Activated naive CD4-positive, alpha-beta T cell treated with anti-CD3 and anti-CD28 coated beads, Interleukin-2, amount 10 ng/mL, durations not matched to agents 7 days and 5 days (primary cell): Measurements from ENCODE around the gene CADM3.

Experiments
- CTCF ChIA-PET: fragments of 350-600 bp; sonication (Branson Sonifier 250); formaldehyde crosslinking; loops from one replicate; lab custom pipeline; 2021; ENCODE audit warnings: antibody characterized with exemption; lab: Charles Lee
- DNase-seq: peaks from one replicate; pipeline ENCODE4 v3.0.0-alpha.2; 2020
- H3K27ac Mint-ChIP-seq: one replicate; pipeline ENCODE4 v1.8.0; 2021; ENCODE audit warnings: mild to moderate bottlenecking, moderate library complexity, mixed read lengths
- H3K27me3 Mint-ChIP-seq: one replicate; pipeline ENCODE4 v1.8.0; 2021; ENCODE audit warnings: mild to moderate bottlenecking, mixed read lengths
- H3K36me3 Mint-ChIP-seq: one replicate; pipeline ENCODE4 v1.8.0; 2021; ENCODE audit warnings: mixed read lengths
- H3K4me1 Mint-ChIP-seq: one replicate; pipeline ENCODE4 v1.8.0; 2021; ENCODE audit warnings: mixed read lengths
- H3K4me3 Mint-ChIP-seq: one replicate; pipeline ENCODE4 v1.8.0; 2021; ENCODE audit warnings: mild to moderate bottlenecking, moderate library complexity, mixed read lengths
- H3K9me3 Mint-ChIP-seq: one replicate; pipeline ENCODE4 v1.8.0; 2021; ENCODE audit warnings: mixed read lengths

Gene CADM3

GRCh38 chr1:159171254-159171687 is at the start of gene CADM3:
CADM3 (plus strand) TSS chr1:159171615; CDS start chr1:159171766, 151 bp downstream.
- Mint-ChIP-seq H3K27me3 (peaks cover 62% of the 10 kb centered on the region), H3K4me1 (peaks cover 2% of the 10 kb centered on the region), H3K4me3 (no peak within 1 kb of the TSS), H3K9me3 (no peaks in the 10 kb centered on the region), H3K36me3 (no peaks in the 10 kb centered on the region), H3K27ac (no peak within 1 kb of the TSS)
- DNase-seq = no peak
- CTCF ChIA-PET = no interaction called here

GRCh38 chr1:159122005-159122621 is 49.3 kb upstream of the CADM3 start:
- Mint-ChIP-seq H3K4me3 (no peak overlapping the region), H3K36me3 (no peaks in the 10 kb centered on the region), H3K9me3 (no peaks in the 10 kb centered on the region), H3K27ac (no peak overlapping the region), H3K27me3 (peaks cover 6% of the 10 kb centered on the region), H3K4me1 (no peaks in the 10 kb centered on the region)
- no peak for DNase-seq
- CTCF ChIA-PET = interaction anchor here (1.0 kb wide), 1 partner anchor 12 kb away, joined by 3 read pairs; no protein-coding TSS in a partner anchor

GRCh38 chr1:159123587-159123986 is 47.8 kb upstream of the CADM3 start:
- Mint-ChIP-seq H3K4me1 (no peaks in the 10 kb centered on the region), H3K36me3 (no peaks in the 10 kb centered on the region), H3K27ac (no peak overlapping the region), H3K9me3 (no peaks in the 10 kb centered on the region), H3K4me3 (no peak overlapping the region), H3K27me3 (peaks cover 6% of the 10 kb centered on the region)
- CTCF ChIA-PET = no interaction called here
- no peak for DNase-seq

GRCh38 chr1:159132271-159132881 is 39.0 kb upstream of the CADM3 start:
- H3K4me1 Mint-ChIP-seq = no peaks in the 10 kb centered on the region
- CTCF ChIA-PET = interaction anchor here (0.7 to 7.2 kb wide), 15 partner anchors 8 to 625 kb away, joined by 3 to 81 read pairs (median 4); partner anchors contain the start of gene AIM2

GRCh38 chr1:159140474-159140873 is 30.9 kb upstream of the CADM3 start:
- DNase-seq = no peak
- Mint-ChIP-seq H3K4me1 (no peaks in the 10 kb centered on the region), H3K27ac (no peak overlapping the region), H3K4me3 (no peak overlapping the region), H3K36me3 (no peaks in the 10 kb centered on the region), H3K9me3 (no peaks in the 10 kb centered on the region), H3K27me3 (peaks cover 7% of the 10 kb centered on the region)
- CTCF ChIA-PET = interaction anchor here (0.9 kb wide), 1 partner anchor 8 kb away, joined by 4 read pairs; no protein-coding TSS in a partner anchor

More at GRCh38 chr1:159132271-159132881, 39.0 kb upstream of the CADM3 start:
- peak; percentile 74 for DNase-seq
- no peak overlapping the region for H3K4me3 Mint-ChIP-seq
- peaks cover 4% of the 10 kb centered on the region for H3K27me3 Mint-ChIP-seq
- H3K36me3 Mint-ChIP-seq = no peaks in the 10 kb centered on the region
- H3K9me3 Mint-ChIP-seq = no peaks in the 10 kb centered on the region
- H3K27ac Mint-ChIP-seq = no peak overlapping the region

DNA sequence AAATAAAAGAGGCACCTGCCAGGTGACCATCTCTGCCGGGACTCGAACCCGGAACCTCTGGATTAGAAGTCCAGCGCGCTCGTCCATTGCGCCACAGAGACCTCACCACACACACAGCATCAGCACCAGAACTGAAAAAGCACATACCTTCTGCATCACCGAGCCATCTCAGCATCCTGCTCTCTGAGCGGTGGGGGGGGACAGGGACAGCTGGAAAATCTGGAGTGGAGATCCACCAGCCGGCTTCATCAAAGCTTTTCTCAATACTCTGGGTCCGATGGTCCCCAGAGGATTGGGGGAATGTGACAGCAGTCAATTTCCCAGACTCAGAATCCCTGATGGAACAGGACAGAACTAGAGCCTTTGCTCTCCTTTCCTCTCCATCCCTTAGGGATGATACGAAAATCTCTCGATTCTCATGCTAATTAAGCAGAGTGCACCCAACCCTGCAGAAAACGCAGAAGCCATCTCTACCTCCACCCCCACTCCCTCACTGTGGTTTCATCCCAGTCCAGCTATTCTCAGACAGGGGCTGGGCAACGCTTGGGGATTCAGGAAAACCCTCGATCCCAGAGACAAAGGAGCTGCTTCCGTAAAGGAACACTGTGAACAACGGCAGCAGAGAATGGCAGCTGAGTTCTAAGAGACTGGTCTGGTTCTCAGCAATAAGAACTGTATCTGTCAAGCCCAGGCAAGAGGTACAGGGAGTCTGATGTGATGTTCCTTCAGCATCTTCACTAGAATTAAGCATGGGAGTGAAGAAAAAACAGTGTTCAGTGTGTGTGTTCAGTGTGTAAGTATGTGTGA is 29.6 kb upstream of the CADM3 start:
- no peak for DNase-seq
- H3K4me3 Mint-ChIP-seq = no peak overlapping the region
- no peaks in the 10 kb centered on the region for H3K36me3 Mint-ChIP-seq
- H3K27me3 Mint-ChIP-seq = peaks cover 7% of the 10 kb centered on the region
- CTCF ChIA-PET = interaction anchor here (1.0 to 2.1 kb wide), 2 partner anchors 9 to 73 kb away, joined by 6 to 9 read pairs; no protein-coding TSS in a partner anchor
- H3K4me1 Mint-ChIP-seq = no peaks in the 10 kb centered on the region
- H3K27ac Mint-ChIP-seq = no peak overlapping the region
- no peaks in the 10 kb centered on the region for H3K9me3 Mint-ChIP-seq

- H3K36me3 Mint-ChIP-seq = no peaks in the 10 kb centered on the region
- peaks cover 7% of the 10 kb centered on the region for H3K27me3 Mint-ChIP-seq
- no peak overlapping the region for H3K4me3 Mint-ChIP-seq
- CTCF ChIA-PET = interaction anchor here (1.0 to 2.1 kb wide), 2 partner anchors 9 to 72 kb away, joined by 6 to 9 read pairs; no protein-coding TSS in a partner anchor
- no peak for DNase-seq
- H3K9me3 Mint-ChIP-seq = no peaks in the 10 kb centered on the region
- H3K4me1 Mint-ChIP-seq = no peaks in the 10 kb centered on the region
- H3K27ac Mint-ChIP-seq = no peak overlapping the region
These were observed 29.1 kb upstream of the CADM3 start for GRCh38 chr1:159142391-159142663.

DNA sequence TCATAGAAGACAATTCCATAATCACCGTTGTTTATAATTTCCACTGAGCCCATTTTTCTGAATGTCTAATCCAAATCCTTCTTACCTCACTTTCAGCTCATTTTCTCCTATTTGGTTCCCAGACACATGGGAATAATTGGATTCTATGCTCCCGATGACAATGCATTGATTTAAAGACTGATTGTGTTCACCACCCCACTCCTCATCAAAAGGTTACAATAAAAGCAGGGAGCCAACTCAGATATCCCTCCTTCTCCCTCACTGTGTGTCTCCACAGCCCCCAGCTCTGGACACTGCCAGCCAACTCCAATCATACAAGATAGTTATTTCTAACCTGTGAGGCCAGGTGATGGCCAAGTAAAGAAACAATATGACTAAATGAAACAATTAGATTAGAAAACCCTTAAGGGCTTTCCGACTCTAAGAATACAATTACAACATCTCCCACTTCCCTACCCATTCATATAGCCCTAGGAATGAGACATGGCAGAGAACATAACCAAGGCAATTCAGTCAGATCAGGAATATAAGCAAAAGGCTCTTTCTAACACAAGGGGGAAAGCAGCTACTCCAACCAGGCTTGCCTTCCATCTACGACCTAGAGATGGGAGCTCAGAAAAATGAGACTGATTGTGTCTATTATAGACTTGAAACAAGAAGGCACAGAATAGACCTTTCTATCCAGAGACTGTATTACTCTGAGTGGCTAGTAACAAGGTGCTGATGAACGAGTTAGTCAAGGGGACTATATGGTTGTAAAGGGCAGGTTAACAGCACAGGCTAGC is 28.5 kb upstream of the CADM3 start:
- Mint-ChIP-seq H3K27me3 (peaks cover 7% of the 10 kb centered on the region), H3K27ac (no peak overlapping the region), H3K36me3 (no peaks in the 10 kb centered on the region), H3K4me1 (no peaks in the 10 kb centered on the region), H3K4me3 (no peak overlapping the region), H3K9me3 (no peaks in the 10 kb centered on the region)
- CTCF ChIA-PET = interaction anchor here (1.0 to 2.1 kb wide), 2 partner anchors 10 to 71 kb away, joined by 6 to 9 read pairs; no protein-coding TSS in a partner anchor
- DNase-seq = no peak

DNA sequence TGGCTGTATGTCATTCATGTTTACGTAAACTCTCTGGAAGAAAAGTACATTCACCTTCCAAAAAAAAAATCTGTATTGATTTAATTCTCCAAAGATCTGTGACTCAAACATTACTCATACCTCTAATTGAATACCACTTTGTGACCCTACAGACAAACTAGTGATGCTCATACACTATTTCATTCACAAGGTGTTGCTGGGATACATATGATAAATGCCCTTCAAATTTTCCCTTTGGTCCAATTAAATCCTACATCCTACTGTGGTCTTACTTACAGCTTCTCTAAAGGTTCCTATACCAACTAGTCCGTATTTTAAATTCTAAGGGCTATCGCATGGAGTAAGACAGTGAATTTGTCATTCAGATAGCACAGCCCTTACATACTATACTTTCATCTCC is 26.8 kb upstream of the CADM3 start:
- Mint-ChIP-seq H3K9me3 (no peaks in the 10 kb centered on the region), H3K4me3 (no peak overlapping the region), H3K36me3 (no peaks in the 10 kb centered on the region), H3K27me3 (no peaks in the 10 kb centered on the region), H3K27ac (no peak overlapping the region), H3K4me1 (no peaks in the 10 kb centered on the region)
- CTCF ChIA-PET = no interaction called here
- DNase-seq = no peak

GRCh38 chr1:159146980-159147379 is 24.4 kb upstream of the CADM3 start:
- Mint-ChIP-seq H3K27me3 (peaks cover 1% of the 10 kb centered on the region), H3K4me1 (no peaks in the 10 kb centered on the region), H3K4me3 (no peak overlapping the region), H3K36me3 (no peaks in the 10 kb centered on the region), H3K9me3 (no peaks in the 10 kb centered on the region), H3K27ac (no peak overlapping the region)
- no peak for DNase-seq
- CTCF ChIA-PET = no interaction called here

DNA sequence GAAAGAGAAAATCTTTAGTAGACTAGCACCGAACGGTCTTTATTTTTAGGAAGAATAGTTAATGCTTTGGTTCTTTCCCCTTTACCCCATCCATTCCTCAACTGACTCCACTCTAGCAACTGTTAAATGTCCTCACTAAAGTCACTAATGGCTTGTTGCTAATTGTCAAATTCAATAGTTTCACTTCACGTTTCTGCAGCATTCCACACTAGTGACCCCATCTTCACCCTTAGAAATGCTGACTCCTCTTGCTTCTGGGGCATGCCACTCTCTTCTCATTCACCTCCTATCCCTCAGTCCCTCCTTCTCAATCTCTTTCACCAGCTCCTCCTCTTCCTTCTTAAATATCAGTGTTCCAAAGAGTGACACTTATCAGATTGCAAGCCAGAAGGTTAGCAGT is 19.4 kb upstream of the CADM3 start:
- Mint-ChIP-seq H3K36me3 (no peaks in the 10 kb centered on the region), H3K4me1 (no peaks in the 10 kb centered on the region), H3K27me3 (peaks cover 3% of the 10 kb centered on the region), H3K9me3 (no peaks in the 10 kb centered on the region), H3K27ac (no peak overlapping the region), H3K4me3 (no peak overlapping the region)
- DNase-seq = no peak
- CTCF ChIA-PET = interaction anchor here (0.9 kb wide), 1 partner anchor 17 kb away, joined by 3 read pairs; no protein-coding TSS in a partner anchor

DNA sequence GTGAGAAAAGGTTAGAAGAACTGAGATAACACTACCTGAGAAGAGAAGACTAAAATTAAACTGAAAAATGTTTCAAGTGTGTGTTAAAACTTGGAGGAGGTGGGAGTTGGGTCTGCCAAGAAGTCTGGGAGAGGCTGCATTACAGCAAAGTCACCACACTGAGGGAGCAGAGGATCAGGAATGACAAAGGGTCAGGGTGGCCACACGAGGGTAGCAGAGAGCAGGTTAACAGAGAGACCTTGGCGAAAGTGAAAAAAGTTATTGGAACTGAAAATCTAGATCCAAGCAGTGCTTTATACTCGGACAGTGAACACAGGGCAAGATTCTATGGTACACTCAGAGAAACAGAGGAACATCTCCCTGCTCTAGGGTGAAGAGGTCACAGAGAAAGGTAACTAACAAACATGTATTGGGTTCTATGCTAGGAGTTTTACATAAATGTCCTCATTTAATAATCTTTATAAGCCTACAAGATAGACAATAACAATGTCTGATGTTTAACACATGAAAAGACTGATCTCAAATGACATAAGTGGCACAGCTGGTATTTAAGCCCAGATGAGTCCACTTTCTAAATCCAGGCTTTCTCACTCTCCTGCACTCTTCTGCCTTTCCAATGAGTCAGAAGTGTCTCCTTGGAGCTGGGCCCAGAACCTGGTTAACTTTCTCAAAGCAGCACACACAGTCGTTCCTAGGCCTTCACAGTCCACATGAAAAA is 10.3 kb upstream of the CADM3 start:
- H3K27me3 Mint-ChIP-seq = peaks cover 8% of the 10 kb centered on the region
- H3K4me1 Mint-ChIP-seq = no peaks in the 10 kb centered on the region
- no peak overlapping the region for H3K27ac Mint-ChIP-seq
- no peak overlapping the region for H3K4me3 Mint-ChIP-seq
- CTCF ChIA-PET = interaction anchor here (0.7 to 2.8 kb wide), 12 partner anchors 13 to 847 kb away, joined by 3 to 22 read pairs (median 4); no protein-coding TSS in a partner anchor
- H3K36me3 Mint-ChIP-seq = no peaks in the 10 kb centered on the region
- H3K9me3 Mint-ChIP-seq = no peaks in the 10 kb centered on the region
- DNase-seq = peak; percentile 69

DNA sequence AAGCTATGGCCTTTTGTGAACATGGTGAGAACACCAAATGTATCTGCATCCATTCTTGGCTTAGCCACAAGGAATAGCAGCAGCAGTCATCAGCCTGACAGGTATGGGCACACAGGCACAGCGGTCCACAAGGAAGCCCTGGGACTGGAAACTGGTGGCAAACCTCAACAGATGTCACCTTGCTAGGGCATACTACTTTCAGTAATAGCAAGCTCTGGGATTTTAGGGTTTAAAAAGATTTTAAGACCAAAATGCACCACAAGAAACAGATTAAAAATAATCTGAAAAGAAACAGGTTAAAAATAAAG is 9.7 kb upstream of the CADM3 start:
- Mint-ChIP-seq H3K4me1 (no peaks in the 10 kb centered on the region), H3K27me3 (peaks cover 8% of the 10 kb centered on the region), H3K36me3 (no peaks in the 10 kb centered on the region), H3K27ac (no peak overlapping the region), H3K4me3 (no peak overlapping the region), H3K9me3 (no peaks in the 10 kb centered on the region)
- CTCF ChIA-PET = interaction anchor here (0.7 to 2.8 kb wide), 6 partner anchors 13 to 52 kb away, joined by 3 to 22 read pairs (median 4); no protein-coding TSS in a partner anchor
- DNase-seq = no peak
